Cardiac muscle cell (in vitro differentiated cells and primary cell): ENCODE data around the gene OTOF. TPM values are rescaled to one million over a fixed set of nuclear protein-coding genes. Genes with fewer than 3 reads are reported as not detected.

Experiments
- DNase-seq, 2 donors: peaks; one replicate each; pipeline versions ENCODE4 v3.0.0 to v3.0.0-alpha.2; 2010 to 2017; ENCODE audit warnings: low read depth in 1 of 2, low spot score in 1 of 2
- H3K27ac ChIP-seq: fragments of 200-600 bp; sonication (generic); 2 replicates; pipeline ENCODE4 v1.5.1; 2016
- H3K27me3 ChIP-seq: fragments of 200-600 bp; sonication (generic); 2 replicates; pipeline ENCODE4 v1.6.0; 2016; ENCODE audit warnings: control low read depth
- H3K36me3 ChIP-seq: fragments of 200-600 bp; sonication (generic); 2 replicates; pipeline ENCODE4 v1.5.1; 2016; ENCODE audit warnings: control low read depth
- H3K4me1 ChIP-seq: fragments of 200-600 bp; sonication (generic); 2 replicates; pipeline ENCODE4 v1.8.1; 2017; ENCODE audit warnings: low read depth, mild to moderate bottlenecking, mixed run types
- H3K4me3 ChIP-seq: fragments of 200-600 bp; sonication (generic); 2 replicates; pipeline ENCODE4 v1.5.1; 2016; ENCODE audit warnings: mild to moderate bottlenecking
- H3K9me3 ChIP-seq: fragments of 200-600 bp; sonication (generic); 2 replicates; pipeline ENCODE4 v1.5.1; 2017; ENCODE audit warnings: low read depth, mild to moderate bottlenecking, control low read depth
- CTCF ChIP-seq: IDR thresholded peaks from 2 replicates; pipeline ENCODE4 v1.5.1; 2012; ENCODE audit warnings: low read depth, mild to moderate bottlenecking, low read length
- polyA plus RNA-seq: library from polyadenylated mRNA; unstranded; fragments of >200 nt; fragmentation: Nextera tagmentation; extraction: Ambion mirVana; gene quantifications from 2 replicates; pipeline ENCODE4 v1.2.1, GENCODE V29; 2016
- total RNA-seq: library from RNA; depleted of rRNA; stranded (reverse); fragments of >200 nt; gene quantifications from 2 replicates; pipeline ENCODE4 v1.2.3, GENCODE V29; 2016

The OTOF gene
- total and polyA plus RNA-seq, 2 experiments from 2014 or later, result not detected

- Histone ChIP-seq H3K27me3 (no peaks in the 10 kb centered on the region), H3K9me3 (no peaks in the 10 kb centered on the region), H3K4me1 (no peaks in the 10 kb centered on the region), H3K27ac (no peak overlapping the region), H3K4me3 (no peak overlapping the region), H3K36me3 (no peaks in the 10 kb centered on the region)
- no peak for DNase-seq
- TF ChIP-seq CTCF, result no peak
Measured at GRCh38 chr2:26475037-26475436, 2.9 kb downstream of the OTOF start.

- H3K4me3 ChIP-seq, result no peak overlapping the region
- H3K27ac ChIP-seq, result no peak overlapping the region
- no peak for TF ChIP-seq CTCF
- H3K4me1 ChIP-seq, result no peaks in the 10 kb centered on the region
- DNase-seq, result no peak
- H3K9me3 ChIP-seq, result no peaks in the 10 kb centered on the region
- no peaks in the 10 kb centered on the region for H3K27me3 ChIP-seq
- no peaks in the 10 kb centered on the region for H3K36me3 ChIP-seq
Measured at GRCh38 chr2:26474261-26474785, 3.6 kb downstream of the OTOF start.

GRCh38 chr2:26473796-26474195 lies 4.1 kb downstream of the OTOF start:
- no peaks in the 10 kb centered on the region for H3K27me3 ChIP-seq
- H3K4me3 ChIP-seq, result no peak overlapping the region
- no peak overlapping the region for H3K27ac ChIP-seq
- TF ChIP-seq CTCF, result no peak
- no peak for DNase-seq
- no peaks in the 10 kb centered on the region for H3K36me3 ChIP-seq
- no peaks in the 10 kb centered on the region for H3K9me3 ChIP-seq
- H3K4me1 ChIP-seq, result no peaks in the 10 kb centered on the region

DNA sequence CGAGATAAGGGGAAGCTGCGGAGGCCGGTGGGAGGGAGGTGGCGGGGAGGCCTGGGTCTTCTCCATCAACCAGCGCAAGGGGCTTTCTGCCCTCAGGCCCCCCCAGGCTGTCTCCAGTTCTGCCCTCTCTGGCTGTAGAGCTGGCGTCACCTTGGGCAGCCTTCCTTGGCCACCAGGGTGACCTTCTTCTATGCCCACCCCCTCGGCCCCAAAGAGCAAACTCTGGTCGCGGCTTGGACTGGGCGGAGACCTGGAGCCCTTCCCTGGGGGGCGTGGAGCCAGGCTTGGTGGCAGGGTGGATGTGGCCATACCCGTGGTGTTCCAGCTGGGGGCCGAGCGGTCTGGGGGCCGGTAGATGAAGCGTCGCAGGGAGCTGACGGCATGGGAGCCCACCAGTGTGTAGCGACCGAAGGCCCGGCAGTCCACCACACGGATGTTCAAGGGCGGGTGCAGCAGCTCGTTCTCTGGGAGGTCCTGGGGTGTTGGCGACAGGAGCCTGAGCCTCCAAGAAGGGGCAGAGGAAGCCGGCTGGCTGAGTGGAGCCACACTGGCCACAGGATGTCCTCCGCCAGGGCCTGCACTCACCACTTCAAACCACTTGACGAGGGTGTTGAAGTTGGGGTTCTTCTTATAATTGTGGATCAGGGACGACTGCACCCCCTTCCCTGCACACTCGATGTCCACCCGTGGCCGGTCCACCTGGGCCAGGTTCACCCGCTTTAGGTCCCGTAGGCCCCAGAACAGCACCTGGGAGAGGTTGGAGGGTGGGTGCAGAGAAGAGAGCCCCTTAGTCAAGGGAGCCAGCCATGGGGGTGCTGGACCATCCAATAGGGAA lies 4.9 kb downstream of the OTOF start:
- Histone ChIP-seq H3K9me3 (no peaks in the 10 kb centered on the region), H3K27ac (no peak overlapping the region), H3K27me3 (no peaks in the 10 kb centered on the region), H3K4me1 (no peaks in the 10 kb centered on the region), H3K36me3 (no peaks in the 10 kb centered on the region), H3K4me3 (no peak overlapping the region)
- no peak for DNase-seq
- no peak for TF ChIP-seq CTCF

- H3K4me1 ChIP-seq, result no peaks in the 10 kb centered on the region
- H3K9me3 ChIP-seq, result no peaks in the 10 kb centered on the region
- no peak overlapping the region for H3K27ac ChIP-seq
- no peaks in the 10 kb centered on the region for H3K27me3 ChIP-seq
- DNase-seq, result no peak
- H3K36me3 ChIP-seq, result no peaks in the 10 kb centered on the region
- H3K4me3 ChIP-seq, result no peak overlapping the region
- no peak for TF ChIP-seq CTCF
Measured at GRCh38 chr2:26471766-26472706, 5.9 kb downstream of the OTOF start.
